Suprapubic skin (tissue), 4 donors: Measurements from ENCODE around the gene VWF.

Experiments used
- CTCF ChIP-seq, 2 donors: fragments of 200-600 bp in 1 of 2; fragments of 450-650 bp in 1 of 2; sonication (generic) in 1 of 2; IDR thresholded peaks; one replicate each; pipeline ENCODE4 v1.5.1; 2016 to 2019; ENCODE audit warnings: antibody characterized with exemption in 2 of 2, mild to moderate bottlenecking in 1 of 2, moderate library complexity in 1 of 2
- EP300 ChIP-seq: sonication (generic); formaldehyde crosslinking; IDR thresholded peaks from one replicate; pipeline ENCODE4 v1.6.1; 2017; ENCODE audit warnings: antibody characterized with exemption
- POLR2A ChIP-seq, 2 donors: fragments of 450-650 bp; IDR thresholded peaks; one replicate each; pipeline ENCODE4 v1.6.1; 2017; ENCODE audit warnings: antibody characterized with exemption in 2 of 2, mild to moderate bottlenecking in 2 of 2, moderate library complexity in 2 of 2
- POLR2AphosphoS5 ChIP-seq, 3 donors: sonication (generic); formaldehyde crosslinking; IDR thresholded peaks; one replicate each; pipeline ENCODE4 v1.6.1; 2017; ENCODE audit warnings: antibody characterized with exemption in 3 of 3

GRCh38 chr12:6090803-6091202 lies 33.7 kb downstream of the VWF start:
- no peak for TF ChIP-seq CTCF (IDR thresholded peaks at IDR 0.05)
- TF ChIP-seq POLR2A (IDR thresholded peaks at IDR 0.05): no peak
- no peak for TF ChIP-seq EP300
- TF ChIP-seq POLR2AphosphoS5 (IDR thresholded peaks at IDR 0.05): no peak
